ENCODE data around the gene FOXN3. TPM values are rescaled to one million over a fixed set of nuclear protein-coding genes. Genes with fewer than 3 reads are reported as not detected.
A peak's percentile ranks its signal among the peaks of the same experiment; 100 is the strongest.

The FOXN3 gene
- total and polyA plus RNA-seq, 2 experiments from 2014 or later: 98.9 to 167 TPM

DNA sequence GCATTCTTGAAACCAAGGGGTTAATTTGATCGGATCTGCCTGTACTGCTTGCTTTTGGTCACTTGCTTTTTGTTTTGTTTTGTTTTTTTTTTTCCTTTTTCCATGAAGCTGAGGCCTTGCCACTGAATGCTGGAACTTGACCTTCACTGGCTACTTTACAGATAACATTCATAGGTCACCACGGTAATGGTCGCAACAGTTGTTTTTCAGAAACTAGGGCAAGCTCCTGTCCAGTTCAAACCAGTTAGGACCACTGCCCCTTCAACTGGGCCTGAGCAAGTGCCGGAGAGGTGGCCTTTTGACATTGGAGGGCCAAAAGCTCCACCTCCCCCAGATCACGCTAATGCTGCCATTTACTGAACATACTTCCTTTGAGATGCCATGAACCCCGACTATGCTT is 147.6 kb downstream of the FOXN3 start:
- Mint-ChIP-seq H3K27me3 (ENCODE audit: insufficient read depth, low read depth, poor library complexity) (peaks cover 7% of the 10 kb centered on the region), H3K4me3 (no peak overlapping the region), H3K9me3 (no peaks in the 10 kb centered on the region), H3K36me3 (ENCODE audit: low read depth) (peaks cover 16% of the 10 kb centered on the region; the same call in 2 of the 3 replicates), H3K27ac (peak overlapping the region; percentile 34; the same call in 1 of the 2 replicates), H3K4me1 (peaks cover 70% of the 10 kb centered on the region)
- Histone ChIP-seq H3K4me3 (no peak overlapping the region), H4K20me1 (replicated peaks; ENCODE audit: insufficient read depth) (peaks cover 37% of the 10 kb centered on the region), H3K36me3 (ENCODE audit: insufficient read depth) (no peaks in the 10 kb centered on the region), H3K27ac (ENCODE audit: low read depth) (0 out of 2 replicates have a peak overlapping the region, but pooled peaks have one; percentile 35), H2AFZ (no peak overlapping the region), H3K79me2 (replicated peaks; ENCODE audit: insufficient read depth) (peaks cover 100% of the 10 kb centered on the region), H3K4me2 (no peak overlapping the region), H3K9me2 (ENCODE audit: insufficient read depth) (no peaks in the 10 kb centered on the region), H3K4me1 (ENCODE audit: insufficient read depth) (peaks cover 60% of the 10 kb centered on the region), H3F3A (replicated peaks; ENCODE audit: low read depth) (no peaks in the 10 kb centered on the region; the same call in 1 of the 2 replicates), H3K27me3 (ENCODE audit: insufficient read depth) (no peaks in the 10 kb centered on the region)
- no peak for DNase-seq (ENCODE audit: low spot score)
- ATAC-seq: no peak
- no peak for TF ChIP-seq EZH2phosphoT487 (IDR thresholded peaks at IDR 0.05; ENCODE audit: unreplicated experiment)
- TF ChIP-seq NANOG (IDR thresholded peaks at IDR 0.05; ENCODE audit: borderline replicate concordance): no peak

DNA sequence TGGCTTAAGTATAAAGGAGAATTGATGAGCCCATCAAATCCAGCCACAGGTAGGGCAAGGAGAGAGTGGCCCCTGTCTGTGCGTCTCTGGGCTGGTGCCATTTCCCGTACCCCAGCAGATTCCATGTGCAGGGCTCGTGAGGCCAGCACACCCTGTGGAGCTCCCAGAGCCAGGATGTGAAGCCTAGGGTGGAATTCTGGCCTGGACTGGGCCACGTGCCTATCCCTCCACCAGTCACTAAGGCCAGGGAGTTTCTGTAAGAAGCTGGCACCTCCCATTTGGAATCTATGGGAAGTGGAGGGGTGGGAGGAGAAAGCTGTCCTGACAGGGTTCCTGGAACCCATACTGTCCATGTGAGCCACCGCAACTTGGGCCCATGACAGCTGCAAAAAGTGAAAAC is 148.5 kb downstream of the FOXN3 start:
- Histone ChIP-seq H2AFZ (no peak overlapping the region), H3K27me3 (ENCODE audit: insufficient read depth) (no peaks in the 10 kb centered on the region), H4K20me1 (replicated peaks; ENCODE audit: insufficient read depth) (peaks cover 46% of the 10 kb centered on the region), H3F3A (replicated peaks; ENCODE audit: low read depth) (no peaks in the 10 kb centered on the region; the same call in 1 of the 2 replicates), H3K79me2 (replicated peaks; ENCODE audit: insufficient read depth) (peaks cover 100% of the 10 kb centered on the region), H3K9me2 (ENCODE audit: insufficient read depth) (no peaks in the 10 kb centered on the region), H3K4me2 (0 out of 2 replicates have a peak overlapping the region, but pooled peaks have one; percentile 55), H3K27ac (ENCODE audit: low read depth) (no peak overlapping the region), H3K4me3 (no peak overlapping the region), H3K4me1 (ENCODE audit: insufficient read depth) (peaks cover 51% of the 10 kb centered on the region), H3K36me3 (ENCODE audit: insufficient read depth) (no peaks in the 10 kb centered on the region)
- H3K27me3 Mint-ChIP-seq (ENCODE audit: insufficient read depth, low read depth, poor library complexity): peaks cover 7% of the 10 kb centered on the region
- H3K4me1 Mint-ChIP-seq: peaks cover 70% of the 10 kb centered on the region
- DNase-seq (ENCODE audit: low spot score) (no peak), ATAC-seq (peak; percentile 16)
- H3K4me3 Mint-ChIP-seq: no peak overlapping the region
- H3K27ac Mint-ChIP-seq: peak overlapping the region; percentile 21; the same call in 1 of the 2 replicates
- peaks cover 16% of the 10 kb centered on the region; the same call in 2 of the 3 replicates for H3K36me3 Mint-ChIP-seq (ENCODE audit: low read depth)
- TF ChIP-seq, protein P1, sequence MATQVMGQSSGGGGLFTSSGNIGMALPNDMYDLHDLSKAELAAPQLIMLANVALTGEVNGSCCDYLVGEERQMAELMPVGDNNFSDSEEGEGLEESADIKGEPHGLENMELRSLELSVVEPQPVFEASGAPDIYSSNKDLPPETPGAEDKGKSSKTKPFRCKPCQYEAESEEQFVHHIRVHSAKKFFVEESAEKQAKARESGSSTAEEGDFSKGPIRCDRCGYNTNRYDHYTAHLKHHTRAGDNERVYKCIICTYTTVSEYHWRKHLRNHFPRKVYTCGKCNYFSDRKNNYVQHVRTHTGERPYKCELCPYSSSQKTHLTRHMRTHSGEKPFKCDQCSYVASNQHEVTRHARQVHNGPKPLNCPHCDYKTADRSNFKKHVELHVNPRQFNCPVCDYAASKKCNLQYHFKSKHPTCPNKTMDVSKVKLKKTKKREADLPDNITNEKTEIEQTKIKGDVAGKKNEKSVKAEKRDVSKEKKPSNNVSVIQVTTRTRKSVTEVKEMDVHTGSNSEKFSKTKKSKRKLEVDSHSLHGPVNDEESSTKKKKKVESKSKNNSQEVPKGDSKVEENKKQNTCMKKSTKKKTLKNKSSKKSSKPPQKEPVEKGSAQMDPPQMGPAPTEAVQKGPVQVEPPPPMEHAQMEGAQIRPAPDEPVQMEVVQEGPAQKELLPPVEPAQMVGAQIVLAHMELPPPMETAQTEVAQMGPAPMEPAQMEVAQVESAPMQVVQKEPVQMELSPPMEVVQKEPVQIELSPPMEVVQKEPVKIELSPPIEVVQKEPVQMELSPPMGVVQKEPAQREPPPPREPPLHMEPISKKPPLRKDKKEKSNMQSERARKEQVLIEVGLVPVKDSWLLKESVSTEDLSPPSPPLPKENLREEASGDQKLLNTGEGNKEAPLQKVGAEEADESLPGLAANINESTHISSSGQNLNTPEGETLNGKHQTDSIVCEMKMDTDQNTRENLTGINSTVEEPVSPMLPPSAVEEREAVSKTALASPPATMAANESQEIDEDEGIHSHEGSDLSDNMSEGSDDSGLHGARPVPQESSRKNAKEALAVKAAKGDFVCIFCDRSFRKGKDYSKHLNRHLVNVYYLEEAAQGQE (IDR thresholded peaks at IDR 0.05; ENCODE audit: unreplicated experiment): no peak
- TF ChIP-seq, protein P2, sequence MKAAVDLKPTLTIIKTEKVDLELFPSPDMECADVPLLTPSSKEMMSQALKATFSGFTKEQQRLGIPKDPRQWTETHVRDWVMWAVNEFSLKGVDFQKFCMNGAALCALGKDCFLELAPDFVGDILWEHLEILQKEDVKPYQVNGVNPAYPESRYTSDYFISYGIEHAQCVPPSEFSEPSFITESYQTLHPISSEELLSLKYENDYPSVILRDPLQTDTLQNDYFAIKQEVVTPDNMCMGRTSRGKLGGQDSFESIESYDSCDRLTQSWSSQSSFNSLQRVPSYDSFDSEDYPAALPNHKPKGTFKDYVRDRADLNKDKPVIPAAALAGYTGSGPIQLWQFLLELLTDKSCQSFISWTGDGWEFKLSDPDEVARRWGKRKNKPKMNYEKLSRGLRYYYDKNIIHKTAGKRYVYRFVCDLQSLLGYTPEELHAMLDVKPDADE (IDR thresholded peaks at IDR 0.05): no peak
- TF ChIP-seq NANOG (IDR thresholded peaks at IDR 0.05; ENCODE audit: borderline replicate concordance) (no peak), ZNF114 (CRISPR knock-in tag; IDR thresholded peaks at IDR 0.05) (no peak), POLR2AphosphoS5 (IDR thresholded peaks at IDR 0.05; ENCODE audit: low read depth) (no peak), ZNF331 (CRISPR knock-in tag; IDR thresholded peaks at IDR 0.05; ENCODE audit: low read depth) (no peak), JUNB (IDR thresholded peaks at IDR 0.05; ENCODE audit: unreplicated experiment) (no peak), EZH2 (IDR thresholded peaks at IDR 0.05; ENCODE audit: low read depth, unreplicated experiment) (no peak)
- TF ChIP-seq, protein P3, sequence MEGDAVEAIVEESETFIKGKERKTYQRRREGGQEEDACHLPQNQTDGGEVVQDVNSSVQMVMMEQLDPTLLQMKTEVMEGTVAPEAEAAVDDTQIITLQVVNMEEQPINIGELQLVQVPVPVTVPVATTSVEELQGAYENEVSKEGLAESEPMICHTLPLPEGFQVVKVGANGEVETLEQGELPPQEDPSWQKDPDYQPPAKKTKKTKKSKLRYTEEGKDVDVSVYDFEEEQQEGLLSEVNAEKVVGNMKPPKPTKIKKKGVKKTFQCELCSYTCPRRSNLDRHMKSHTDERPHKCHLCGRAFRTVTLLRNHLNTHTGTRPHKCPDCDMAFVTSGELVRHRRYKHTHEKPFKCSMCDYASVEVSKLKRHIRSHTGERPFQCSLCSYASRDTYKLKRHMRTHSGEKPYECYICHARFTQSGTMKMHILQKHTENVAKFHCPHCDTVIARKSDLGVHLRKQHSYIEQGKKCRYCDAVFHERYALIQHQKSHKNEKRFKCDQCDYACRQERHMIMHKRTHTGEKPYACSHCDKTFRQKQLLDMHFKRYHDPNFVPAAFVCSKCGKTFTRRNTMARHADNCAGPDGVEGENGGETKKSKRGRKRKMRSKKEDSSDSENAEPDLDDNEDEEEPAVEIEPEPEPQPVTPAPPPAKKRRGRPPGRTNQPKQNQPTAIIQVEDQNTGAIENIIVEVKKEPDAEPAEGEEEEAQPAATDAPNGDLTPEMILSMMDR (conservative IDR thresholded peaks at IDR 0.05; ENCODE audit: low read depth in 2 of 2): no peak
- H3K9me3 Mint-ChIP-seq: no peaks in the 10 kb centered on the region

Measured in GM23338 (cell line).